K562 (cell line): ENCODE results near the gene ARPC4. TPM values are rescaled to one million over a fixed set of nuclear protein-coding genes. Genes with fewer than 3 reads are reported as not detected.

Experiments
- CHCHD3 ChIP-seq: fragments of 250-450 bp; sonication (Bioruptor Pico); IDR thresholded peaks from 2 replicates; pipeline ENCODE4 v2.1.2; 2022; ENCODE audit warnings: mild to moderate bottlenecking
- FOXJ2 ChIP-seq: fragments of 200-800 bp; sonication (Bioruptor generic); IDR thresholded peaks from 2 replicates; pipeline ENCODE4 v1.6.1; 2016; ENCODE audit warnings: missing genetic modification characterization, missing compliant biosample characterization
- IFI16 ChIP-seq: fragments of 250-450 bp; sonication (Bioruptor Pico); IDR thresholded peaks from 2 replicates; pipeline ENCODE4 v2.1.2; 2022; ENCODE audit warnings: mild to moderate bottlenecking, inconsistent platforms
- RREB1 ChIP-seq: fragments of 250-450 bp; sonication (Bioruptor Pico); IDR thresholded peaks from 2 replicates; pipeline ENCODE4 v1.4.0; 2020
- TOE1 ChIP-seq, 2 experiments: fragments of 450-650 bp in 1 of 2; sonication (generic) in 1 of 2; formaldehyde crosslinking in 1 of 2; IDR thresholded peaks; 2 replicates each; pipeline versions ENCODE4 v1.7.1 to v1.8.0; 2016 to 2022; ENCODE audit warnings: borderline replicate concordance in 2 of 2, mild to moderate bottlenecking in 2 of 2, antibody characterized with exemption in 1 of 2, inconsistent platforms in 1 of 2, low read depth in 1 of 2, missing genetic modification reagents in 1 of 2, moderate library complexity in 1 of 2
- ZBTB49 ChIP-seq: sonication (generic); formaldehyde crosslinking; IDR thresholded peaks from 2 replicates; pipeline ENCODE4 v1.8.0; 2022; ENCODE audit warnings: missing genetic modification reagents, mild to moderate bottlenecking, borderline replicate concordance
- ZFP1 ChIP-seq: fragments of 450-650 bp; formaldehyde crosslinking; IDR thresholded peaks from 2 replicates; pipeline ENCODE4 v1.4.0; 2020; ENCODE audit warnings: mild to moderate bottlenecking, mixed read lengths
- ZNF263 ChIP-seq: sonication (generic); formaldehyde crosslinking; IDR thresholded peaks from 2 replicates; pipeline ENCODE4 v1.8.0; 2022; ENCODE audit warnings: mild to moderate bottlenecking, missing genetic modification reagents, borderline replicate concordance
- ZNF436 ChIP-seq: fragments of 250-450, 450-650 bp; sonication (Bioruptor Pico); formaldehyde crosslinking; IDR thresholded peaks from 2 replicates; pipeline ENCODE4 v1.7.0; 2020; ENCODE audit warnings: mild to moderate bottlenecking
- ZNF668 ChIP-seq: fragments of 250-450 bp; sonication (Bioruptor Pico); IDR thresholded peaks from 2 replicates; pipeline ENCODE4 v1.8.0; 2022; ENCODE audit warnings: mild to moderate bottlenecking, inconsistent platforms
- ZNF79 ChIP-seq: fragments of 250-450 bp; sonication (Bioruptor Pico); IDR thresholded peaks from 2 replicates; pipeline ENCODE4 v1.4.0; 2020; ENCODE audit warnings: low read depth, mild to moderate bottlenecking, moderate library complexity
- polyA plus RNA-seq, 8 experiments: library from polyadenylated mRNA; depleted of rRNA in 4 of 8; stranded (reverse) in 5 of 8; unstranded in 3 of 8; fragments of >200 nt; fragmentation: Nextera tagmentation in 2 of 8; fragmentation: Illumina TruSeq in 1 of 8; extraction: Ambion mirVana in 2 of 8; extraction: Trizol in 1 of 8; gene quantifications; 2 replicates each; pipeline versions ENCODE4 v1.2.1 to v1.2.3, GENCODE V29; 2011 to 2014; ENCODE audit warnings: inconsistent platforms in 1 of 8, missing spikeins in 1 of 8
- total RNA-seq, 7 experiments: library from RNA; depleted of rRNA in 6 of 7; stranded (reverse); fragments of >200 nt in 6 of 7; fragmentation: Illumina TruSeq in 2 of 7; extraction: Trizol in 2 of 7; gene quantifications; 2 replicates each; pipeline versions ENCODE4 v1.2.1 to v1.2.3, GENCODE V29; 2011 to 2021; ENCODE audit warnings: low replicate concordance in 1 of 7
- TF ChIP-seq, protein P1 (sequence below): fragments of 250-450 bp; sonication (Bioruptor Pico); IDR thresholded peaks from 2 replicates; pipeline ENCODE4 v1.6.1; 2021; ENCODE audit warnings: mild to moderate bottlenecking
- TF ChIP-seq, protein P2 (sequence below), 3 experiments: fragments of 200-800 bp in 1 of 3; sonication (Bioruptor generic) in 1 of 3; sonication (generic) in 1 of 3; formaldehyde crosslinking in 1 of 3; IDR thresholded peaks; 2 replicates each; pipeline versions ENCODE4 v1.6.1 to v1.8.0; 2016 to 2022; ENCODE audit warnings: mild to moderate bottlenecking in 2 of 3, missing compliant biosample characterization in 2 of 3, missing genetic modification characterization in 2 of 3, missing genetic modification reagents in 1 of 3
- TF ChIP-seq, protein P3 (sequence below): sonication (generic); formaldehyde crosslinking; IDR thresholded peaks from 2 replicates; pipeline ENCODE4 v1.8.0; 2022; ENCODE audit warnings: mild to moderate bottlenecking, missing genetic modification reagents, borderline replicate concordance

The ARPC4 gene
- total and polyA plus RNA-seq, 9 of the 15 experiments (the other 6 are each of a cell fraction or from before 2014, with no cell fraction given): 20.1 to 153 (median 119) TPM

DNA sequence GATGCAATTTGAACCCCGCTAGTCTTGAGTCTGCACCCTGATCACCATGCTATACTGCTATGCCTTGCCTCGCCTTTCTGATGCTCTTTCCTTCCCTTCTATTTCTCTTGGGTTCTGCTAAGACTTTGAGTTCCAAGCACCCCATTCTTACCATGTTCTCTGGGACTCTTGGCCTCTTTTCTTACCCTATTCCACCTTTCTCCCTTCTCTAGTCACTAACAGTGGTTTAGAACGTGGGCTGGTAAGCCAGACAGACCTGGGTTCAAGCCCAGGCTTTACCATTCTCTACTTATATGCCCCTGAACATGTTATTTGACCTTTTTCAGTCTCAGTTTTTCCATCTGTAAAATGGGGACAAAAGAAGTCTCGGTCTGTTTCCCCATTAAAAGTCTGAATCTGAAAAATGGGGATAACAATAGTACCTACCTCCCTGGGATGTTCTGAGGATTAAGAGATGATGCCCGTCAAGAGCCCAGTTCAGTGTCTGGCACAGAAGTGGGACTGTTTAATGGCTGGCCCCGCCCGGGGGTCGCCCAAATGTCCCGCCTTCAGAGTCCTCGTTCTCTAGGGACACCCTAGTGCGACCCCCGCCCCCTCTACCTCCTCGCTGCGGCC, 985 bp upstream of the ARPC4 start (continued):
- TF ChIP-seq, protein P1, sequence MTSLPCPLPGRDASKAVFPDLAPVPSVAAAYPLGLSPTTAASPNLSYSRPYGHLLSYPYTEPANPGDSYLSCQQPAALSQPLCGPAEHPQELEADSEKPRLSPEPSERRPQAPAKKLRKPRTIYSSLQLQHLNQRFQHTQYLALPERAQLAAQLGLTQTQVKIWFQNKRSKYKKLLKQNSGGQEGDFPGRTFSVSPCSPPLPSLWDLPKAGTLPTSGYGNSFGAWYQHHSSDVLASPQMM: no peak
- TF ChIP-seq TOE1 (IDR thresholded peaks at IDR 0.05; ENCODE audit: borderline replicate concordance) (no peak), TOE1 (CRISPR knock-in tag; IDR thresholded peaks at IDR 0.05; ENCODE audit: borderline replicate concordance, low read depth) (no peak), ZNF668 (CRISPR knock-in tag) (0 out of 2 replicates have a peak, but pooled peaks have one; percentile 24), IFI16 (CRISPR knock-in tag) (no peak), RREB1 (no peak), ZNF263 (CRISPR knock-in tag) (no peak), ZNF436 (CRISPR knock-in tag) (no peak), ZBTB49 (no peak), ZNF79 (CRISPR knock-in tag) (no peak), FOXJ2 (tag) (no peak), ZFP1 (CRISPR knock-in tag) (no peak), CHCHD3 (CRISPR knock-in tag) (0 out of 2 replicates have a peak, but pooled peaks have one; percentile 26)
- TF ChIP-seq, protein P2, sequence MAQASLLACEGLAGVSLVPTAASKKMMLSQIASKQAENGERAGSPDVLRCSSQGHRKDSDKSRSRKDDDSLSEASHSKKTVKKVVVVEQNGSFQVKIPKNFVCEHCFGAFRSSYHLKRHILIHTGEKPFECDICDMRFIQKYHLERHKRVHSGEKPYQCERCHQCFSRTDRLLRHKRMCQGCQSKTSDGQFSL (CRISPR knock-in tag; IDR thresholded peaks at IDR 0.05): no peak
- TF ChIP-seq, protein P2 (tag; IDR thresholded peaks at IDR 0.05): no peak
- TF ChIP-seq, protein P3, sequence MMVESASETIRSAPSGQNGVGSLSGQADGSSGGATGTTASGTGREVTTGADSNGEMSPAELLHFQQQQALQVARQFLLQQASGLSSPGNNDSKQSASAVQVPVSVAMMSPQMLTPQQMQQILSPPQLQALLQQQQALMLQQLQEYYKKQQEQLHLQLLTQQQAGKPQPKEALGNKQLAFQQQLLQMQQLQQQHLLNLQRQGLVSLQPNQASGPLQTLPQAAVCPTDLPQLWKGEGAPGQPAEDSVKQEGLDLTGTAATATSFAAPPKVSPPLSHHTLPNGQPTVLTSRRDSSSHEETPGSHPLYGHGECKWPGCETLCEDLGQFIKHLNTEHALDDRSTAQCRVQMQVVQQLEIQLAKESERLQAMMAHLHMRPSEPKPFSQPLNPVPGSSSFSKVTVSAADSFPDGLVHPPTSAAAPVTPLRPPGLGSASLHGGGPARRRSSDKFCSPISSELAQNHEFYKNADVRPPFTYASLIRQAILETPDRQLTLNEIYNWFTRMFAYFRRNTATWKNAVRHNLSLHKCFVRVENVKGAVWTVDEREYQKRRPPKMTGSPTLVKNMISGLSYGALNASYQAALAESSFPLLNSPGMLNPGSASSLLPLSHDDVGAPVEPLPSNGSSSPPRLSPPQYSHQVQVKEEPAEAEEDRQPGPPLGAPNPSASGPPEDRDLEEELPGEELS: no peak
